HEK293T (cell line): ENCODE measurements around the gene TSPAN18.

Experiments
- BHLHE40 ChIP-seq: fragments of 450-650 bp; IDR thresholded peaks from 2 replicates; pipeline ENCODE4 v1.6.1; 2016; ENCODE audit warnings: mild to moderate bottlenecking, moderate library complexity, borderline replicate concordance
- FOXM1 ChIP-seq: fragments of 450-650 bp; IDR thresholded peaks from 2 replicates; pipeline ENCODE4 v1.6.1; 2017; ENCODE audit warnings: mild to moderate bottlenecking, borderline replicate concordance
- TF ChIP-seq, protein P1 (sequence below): fragments of 450-650 bp; IDR thresholded peaks from 2 replicates; pipeline ENCODE4 v1.6.1; 2016

- TF ChIP-seq, protein P1, sequence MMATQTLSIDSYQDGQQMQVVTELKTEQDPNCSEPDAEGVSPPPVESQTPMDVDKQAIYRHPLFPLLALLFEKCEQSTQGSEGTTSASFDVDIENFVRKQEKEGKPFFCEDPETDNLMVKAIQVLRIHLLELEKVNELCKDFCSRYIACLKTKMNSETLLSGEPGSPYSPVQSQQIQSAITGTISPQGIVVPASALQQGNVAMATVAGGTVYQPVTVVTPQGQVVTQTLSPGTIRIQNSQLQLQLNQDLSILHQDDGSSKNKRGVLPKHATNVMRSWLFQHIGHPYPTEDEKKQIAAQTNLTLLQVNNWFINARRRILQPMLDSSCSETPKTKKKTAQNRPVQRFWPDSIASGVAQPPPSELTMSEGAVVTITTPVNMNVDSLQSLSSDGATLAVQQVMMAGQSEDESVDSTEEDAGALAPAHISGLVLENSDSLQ, result no peak
- no peak for TF ChIP-seq FOXM1
- TF ChIP-seq BHLHE40, result no peak
These were observed 247.7 kb downstream of the TSPAN18 start for GRCh38 chr11:44974402-44975000.
